Peyer's patch (tissue), 4 donors: Measurements from ENCODE around the gene CPD. TPM values are rescaled to one million over a fixed set of nuclear protein-coding genes. Genes with fewer than 3 reads are reported as not detected.
"Not testable (repeated sequence)": the region's sequence is repeated elsewhere in the genome, so short reads cannot be mapped to it uniquely, and the experiment has no call there.

Experiments used
- DNase-seq, 3 donors: peaks; one replicate each; pipeline ENCODE4 v3.0.0-alpha.2; 2017 to 2019
- H3K27ac ChIP-seq, 4 donors: fragments of 200-600 bp; sonication (generic); one replicate each; pipeline ENCODE4 v1.5.1; 2016 to 2019
- H3K27me3 ChIP-seq, 2 donors: fragments of 200-600 bp; sonication (generic); one replicate each; pipeline ENCODE4 v1.5.1; 2019
- H3K36me3 ChIP-seq, 3 donors: fragments of 200-600 bp; sonication (generic); one replicate each; pipeline ENCODE4 v1.5.1; 2016 to 2019
- H3K4me1 ChIP-seq, 4 donors: fragments of 200-600 bp; sonication (generic); one replicate each; pipeline ENCODE4 v1.5.1; 2016 to 2019
- H3K4me3 ChIP-seq, 4 donors: fragments of 200-600 bp; sonication (generic); 1 replicate in 3 of 4; 2 replicates in 1 of 4; pipeline ENCODE4 v1.5.1; 2016 to 2019; ENCODE audit warnings: mild to moderate bottlenecking in 1 of 4
- H3K9me3 ChIP-seq, 4 donors: fragments of 200-600 bp; sonication (generic); one replicate each; pipeline ENCODE4 v1.5.1; 2016 to 2019; ENCODE audit warnings: mild to moderate bottlenecking in 1 of 4
- CTCF ChIP-seq, 6 experiments: fragments of 450-650 bp in 4 of 6; fragments of 200-600 bp in 2 of 6; sonication (generic) in 1 of 6; IDR thresholded peaks; one replicate each; pipeline ENCODE4 v1.5.1; 2017 to 2019; ENCODE audit warnings: antibody characterized with exemption in 6 of 6, mild to moderate bottlenecking in 3 of 6, moderate library complexity in 1 of 6
- POLR2A ChIP-seq, 2 donors: fragments of 450-650 bp; IDR thresholded peaks; one replicate each; pipeline ENCODE4 v1.5.1; 2017; ENCODE audit warnings: antibody characterized with exemption in 2 of 2, mild to moderate bottlenecking in 2 of 2, moderate library complexity in 2 of 2
- total RNA-seq, 4 donors: library from RNA; depleted of rRNA; stranded (reverse); fragments of >200 nt; gene quantifications; one replicate each; pipeline ENCODE4 v1.1.0, GENCODE V29; 2016

The CPD gene
- total RNA-seq, 4 donors from 2014 or later: 9.9 to 242 (median 143) TPM

- Histone ChIP-seq H3K27ac (peak overlapping the region in 2 of 4 donors; percentile 63 to 64), H3K36me3 (no peaks in the 10 kb centered on the region), H3K4me3 (no peak overlapping the region), H3K9me3 (no peaks in the 10 kb centered on the region), H3K27me3 (no peaks in the 10 kb centered on the region), H3K4me1 (peaks cover 0 to 12% (median 2%) of the 10 kb centered on the region in 4 donors)
- TF ChIP-seq CTCF (IDR thresholded peaks at IDR 0.05) (no peak), POLR2A (IDR thresholded peaks at IDR 0.05) (no peak)
- no peak for DNase-seq
These were observed 41.2 kb upstream of the CPD start for GRCh38 chr17:30337393-30337999.

- TF ChIP-seq CTCF (IDR thresholded peaks at IDR 0.05) (no peak), POLR2A (IDR thresholded peaks at IDR 0.05) (no peak)
These were observed 39.6 kb upstream of the CPD start for GRCh38 chr17:30339086-30339485.

GRCh38 chr17:30340801-30341356 is 37.8 kb upstream of the CPD start:
- TF ChIP-seq POLR2A (IDR thresholded peaks at IDR 0.05) (no peak), CTCF (IDR thresholded peaks at IDR 0.05) (no peak)
- DNase-seq: no peak
- H3K27me3 ChIP-seq: no peaks in the 10 kb centered on the region
- no peaks in the 10 kb centered on the region for H3K36me3 ChIP-seq
- H3K9me3 ChIP-seq: no peaks in the 10 kb centered on the region
- H3K4me3 ChIP-seq: no peak overlapping the region
- peaks cover 0 to 33% (median 4%) of the 10 kb centered on the region in 4 donors for H3K4me1 ChIP-seq
- H3K27ac ChIP-seq: peak overlapping the region in 1 of 4 donors; percentile 37

More at GRCh38 chr17:30339086-30339485, 39.6 kb upstream of the CPD start:
- Histone ChIP-seq H3K4me3 (no peak overlapping the region), H3K36me3 (no peaks in the 10 kb centered on the region), H3K9me3 (no peaks in the 10 kb centered on the region), H3K27ac (no peak overlapping the region), H3K4me1 (peaks cover 0 to 20% (median 2%) of the 10 kb centered on the region in 4 donors), H3K27me3 (no peaks in the 10 kb centered on the region)
- DNase-seq: no peak

GRCh38 chr17:30341703-30342249 is 37.0 kb upstream of the CPD start:
- no peak overlapping the region for H3K4me3 ChIP-seq
- H3K4me1 ChIP-seq: peaks cover 0 to 42% (median 4%) of the 10 kb centered on the region in 4 donors
- no peak for TF ChIP-seq POLR2A (IDR thresholded peaks at IDR 0.05)
- TF ChIP-seq CTCF (IDR thresholded peaks at IDR 0.05): no peak
- no peaks in the 10 kb centered on the region for H3K36me3 ChIP-seq
- no peak overlapping the region for H3K27ac ChIP-seq
- no peak for DNase-seq
- no peaks in the 10 kb centered on the region for H3K27me3 ChIP-seq
- no peaks in the 10 kb centered on the region for H3K9me3 ChIP-seq

GRCh38 chr17:30343244-30343643 is 35.5 kb upstream of the CPD start:
- Histone ChIP-seq H3K27ac (peak overlapping the region in 3 of 4 donors; percentile 71 to 92 (median 86)), H3K4me1 (peaks cover 0 to 49% (median 2%) of the 10 kb centered on the region in 4 donors)

GRCh38 chr17:30343796-30344195 is 34.9 kb upstream of the CPD start:
- DNase-seq: no peak
- Histone ChIP-seq H3K4me3 (no peak overlapping the region), H3K4me1 (peaks cover 0 to 51% (median 2%) of the 10 kb centered on the region in 4 donors), H3K27ac (peak overlapping the region in 3 of 4 donors; percentile 71 to 92 (median 86)), H3K36me3 (no peaks in the 10 kb centered on the region), H3K27me3 (no peaks in the 10 kb centered on the region), H3K9me3 (no peaks in the 10 kb centered on the region)
- TF ChIP-seq CTCF (IDR thresholded peaks at IDR 0.05): no peak

More at GRCh38 chr17:30343244-30343643, 35.5 kb upstream of the CPD start:
- H3K36me3 ChIP-seq, H3K9me3 ChIP-seq, H3K27me3 ChIP-seq, H3K4me3 ChIP-seq, DNase-seq: not testable (repeated sequence)
